OCI-LY3 (cell line): ENCODE data around the gene CDK17.

Source experiments
- EZH2phosphoT487 ChIP-seq: fragments of 200-600 bp; shearing (Covaris generic); IDR thresholded peaks from 2 replicates; pipeline ENCODE4 v1.6.1; 2018; ENCODE audit warnings: antibody characterized with exemption, mixed run types, low read depth
- TF ChIP-seq, protein P1 (sequence below): fragments of 200-600, 300-600 bp; sonication (generic); IDR thresholded peaks from 2 replicates; pipeline ENCODE4 v1.5.1; 2014; ENCODE audit warnings: antibody characterized with exemption, low read length, low read depth

DNA sequence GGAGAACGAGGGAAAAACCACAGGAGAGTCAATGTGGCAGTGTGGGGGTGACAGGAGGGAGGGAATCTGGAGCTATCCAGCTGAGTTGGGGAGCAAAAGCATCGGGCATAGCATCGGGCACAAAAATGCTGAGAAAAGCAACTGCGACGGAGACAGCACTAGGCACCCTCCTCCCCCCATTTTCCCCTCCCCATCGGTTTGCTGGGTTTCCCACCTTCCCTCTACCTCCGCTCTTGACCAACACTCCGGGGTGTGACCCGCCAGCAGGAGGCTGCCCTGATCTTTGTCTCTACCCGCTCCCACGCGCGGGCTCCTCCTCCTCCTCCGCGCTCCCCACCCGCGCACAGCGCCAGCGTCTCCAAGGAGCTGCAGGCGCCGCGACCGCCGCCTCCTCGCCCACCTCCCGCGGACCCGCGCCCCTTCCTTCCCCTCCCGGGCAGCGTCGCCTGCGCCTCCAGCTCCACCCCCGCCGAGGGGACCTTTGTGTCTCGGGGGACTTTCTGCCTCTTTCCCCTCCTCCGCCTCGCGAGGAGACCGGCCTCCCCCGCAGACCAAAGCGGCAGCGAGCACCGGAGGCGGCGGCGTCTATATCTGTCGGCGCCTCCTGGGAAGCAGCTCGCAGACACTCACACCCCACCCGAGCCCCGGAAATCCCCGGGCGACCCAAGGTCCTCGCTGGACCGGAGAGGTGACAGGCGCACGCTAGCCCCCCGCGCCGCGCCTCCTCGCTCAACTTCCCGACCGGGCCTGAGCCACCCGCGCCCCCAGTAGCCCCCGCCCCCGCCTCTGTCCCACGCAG is 920 bp downstream of the CDK17 start:
- no peak for TF ChIP-seq EZH2phosphoT487
- TF ChIP-seq, protein P1, sequence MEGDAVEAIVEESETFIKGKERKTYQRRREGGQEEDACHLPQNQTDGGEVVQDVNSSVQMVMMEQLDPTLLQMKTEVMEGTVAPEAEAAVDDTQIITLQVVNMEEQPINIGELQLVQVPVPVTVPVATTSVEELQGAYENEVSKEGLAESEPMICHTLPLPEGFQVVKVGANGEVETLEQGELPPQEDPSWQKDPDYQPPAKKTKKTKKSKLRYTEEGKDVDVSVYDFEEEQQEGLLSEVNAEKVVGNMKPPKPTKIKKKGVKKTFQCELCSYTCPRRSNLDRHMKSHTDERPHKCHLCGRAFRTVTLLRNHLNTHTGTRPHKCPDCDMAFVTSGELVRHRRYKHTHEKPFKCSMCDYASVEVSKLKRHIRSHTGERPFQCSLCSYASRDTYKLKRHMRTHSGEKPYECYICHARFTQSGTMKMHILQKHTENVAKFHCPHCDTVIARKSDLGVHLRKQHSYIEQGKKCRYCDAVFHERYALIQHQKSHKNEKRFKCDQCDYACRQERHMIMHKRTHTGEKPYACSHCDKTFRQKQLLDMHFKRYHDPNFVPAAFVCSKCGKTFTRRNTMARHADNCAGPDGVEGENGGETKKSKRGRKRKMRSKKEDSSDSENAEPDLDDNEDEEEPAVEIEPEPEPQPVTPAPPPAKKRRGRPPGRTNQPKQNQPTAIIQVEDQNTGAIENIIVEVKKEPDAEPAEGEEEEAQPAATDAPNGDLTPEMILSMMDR, result peak; percentile 20; the same call in 1 of the 2 replicates
